Measurements from ENCODE around the gene HPN.
"Not testable (repeated sequence)": the region's sequence is repeated elsewhere in the genome, so short reads cannot be mapped to it uniquely, and the experiment has no call there.

The HPN gene
- 0 to 0.54 (median 0.06) reads per million in 4 experiments for total RNA-seq

DNA sequence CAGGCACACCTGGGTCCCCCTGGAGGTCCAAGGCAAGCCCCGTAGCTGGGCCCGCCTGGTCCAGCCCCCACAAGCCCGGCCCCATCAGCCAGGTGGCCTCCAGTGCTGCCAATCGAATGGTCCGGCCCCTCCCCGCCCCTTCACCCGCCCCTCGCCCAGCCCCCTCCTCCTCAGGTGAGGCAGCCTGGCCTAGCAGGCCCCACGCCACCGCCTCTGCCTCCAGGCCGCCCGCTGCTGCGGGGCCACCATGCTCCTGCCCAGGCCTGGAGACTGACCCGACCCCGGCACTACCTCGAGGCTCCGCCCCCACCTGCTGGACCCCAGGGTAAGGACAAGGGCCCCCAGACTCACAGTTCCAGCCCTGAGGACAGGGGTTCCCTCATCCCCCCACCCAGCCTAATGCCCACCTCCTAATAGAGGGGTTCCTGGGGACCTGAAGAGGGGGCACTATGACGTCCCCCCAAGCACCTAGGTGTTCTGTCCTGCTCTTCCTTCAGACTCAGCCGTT is at the start of gene HPN:
HPN (plus strand) TSS at position 174 of the 508 bp plus-strand sequence. CDS start 786 bp downstream, outside the sequence.
- DNase-seq, result no peak

DNA sequence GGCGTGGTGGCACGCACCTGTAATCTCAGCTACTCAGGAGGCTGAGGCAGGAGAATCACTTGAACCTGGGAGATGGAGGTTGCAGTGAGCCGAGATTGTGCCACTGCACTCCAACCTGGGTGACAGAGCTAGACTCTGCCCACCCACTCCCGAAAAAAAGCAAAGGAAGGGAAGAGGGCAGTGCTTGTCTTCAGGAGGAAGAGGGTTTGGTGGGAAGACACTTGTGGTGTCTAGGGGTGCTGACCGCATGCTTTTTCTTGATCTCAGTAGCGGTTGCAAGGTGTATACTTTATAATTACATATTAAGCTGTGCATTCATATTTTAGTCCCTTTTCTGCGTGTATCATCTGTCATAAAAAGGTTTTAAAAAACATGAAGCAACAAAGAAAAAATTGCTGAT is 48.9 kb upstream of the HPN start:
- DNase-seq, result not testable (repeated sequence)

DNA sequence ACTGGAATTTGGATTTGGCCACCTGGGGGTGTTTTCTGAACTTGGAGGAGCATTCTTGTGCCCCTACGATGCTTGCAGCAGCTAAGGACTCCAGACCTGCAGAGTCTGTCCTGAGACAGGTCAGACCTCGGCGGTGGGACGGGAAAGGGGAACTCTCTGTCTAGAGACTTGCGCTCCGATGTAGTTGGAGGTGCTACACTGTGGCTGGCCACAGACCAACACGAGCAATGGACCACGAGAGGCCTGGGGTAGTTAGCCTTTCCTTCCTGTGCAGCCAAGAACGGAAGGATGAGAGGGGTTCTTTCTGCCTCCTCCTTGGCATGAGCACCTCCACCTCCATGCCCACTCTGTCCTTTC is 47.3 kb upstream of the HPN start:
- no peak for DNase-seq

DNA sequence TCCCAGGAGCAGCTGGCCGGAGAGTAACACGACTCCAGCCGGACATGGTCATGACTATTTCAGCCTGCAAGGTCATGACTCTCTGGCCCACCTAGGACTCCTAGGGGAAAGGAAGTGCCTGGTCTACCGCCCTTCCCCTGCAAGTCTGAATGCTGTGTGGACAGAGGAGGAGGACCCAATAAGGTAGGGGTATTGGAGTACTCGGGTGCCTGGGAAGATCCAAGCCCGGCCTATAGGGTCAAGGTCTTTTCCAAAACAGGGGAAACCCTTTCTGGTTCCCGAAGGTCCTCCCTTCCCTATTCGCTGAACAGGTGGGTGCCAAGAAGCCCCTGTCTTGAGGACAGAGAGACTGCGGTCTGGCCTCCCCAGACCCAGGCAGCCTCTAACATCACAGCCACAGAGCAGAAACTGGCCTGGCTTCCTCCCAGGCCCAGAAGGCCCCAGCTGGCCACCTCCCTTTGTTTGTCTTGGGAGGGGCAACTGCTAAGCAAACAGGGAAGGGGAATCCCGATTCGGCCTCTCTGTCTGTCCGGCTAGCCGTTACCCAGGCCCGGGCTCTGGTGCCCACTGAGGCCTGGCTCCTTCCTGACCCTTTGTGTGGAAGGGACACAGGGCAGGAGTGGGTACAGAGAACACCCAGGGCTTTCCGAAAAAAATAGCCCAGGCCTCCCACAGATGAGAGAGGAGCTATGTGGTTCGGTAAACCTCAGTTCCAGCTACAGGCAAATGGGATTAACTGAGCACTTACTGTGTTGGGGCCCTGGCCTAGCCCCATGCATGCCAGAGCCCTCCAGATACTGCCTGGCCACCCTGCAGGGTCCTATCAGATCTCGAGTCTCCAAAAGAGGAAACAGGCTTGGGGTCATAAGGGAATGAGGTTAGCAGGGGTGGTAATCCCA is 46.6 kb upstream of the HPN start:
- DNase-seq, result no peak

DNA sequence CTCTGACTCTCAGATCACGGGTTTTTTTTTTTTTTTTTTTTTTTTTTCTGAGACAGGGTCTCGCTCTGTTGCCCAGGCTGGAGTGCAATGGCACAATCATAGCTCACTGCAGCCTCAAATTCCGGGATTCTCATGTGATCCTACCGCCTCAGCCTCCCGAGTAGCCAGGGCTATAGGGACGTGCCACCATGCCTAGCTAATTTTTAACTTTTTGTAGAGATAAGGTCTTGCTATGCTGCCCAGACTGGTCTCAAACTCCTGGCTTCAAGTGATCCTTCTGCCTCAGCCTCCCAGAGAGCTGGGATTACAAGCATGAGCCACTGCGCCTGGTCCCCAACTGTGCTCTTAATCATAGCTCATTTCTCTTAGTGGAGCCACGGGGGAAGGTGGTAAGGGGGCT is 46.0 kb upstream of the HPN start:
- no peak for DNase-seq

DNA sequence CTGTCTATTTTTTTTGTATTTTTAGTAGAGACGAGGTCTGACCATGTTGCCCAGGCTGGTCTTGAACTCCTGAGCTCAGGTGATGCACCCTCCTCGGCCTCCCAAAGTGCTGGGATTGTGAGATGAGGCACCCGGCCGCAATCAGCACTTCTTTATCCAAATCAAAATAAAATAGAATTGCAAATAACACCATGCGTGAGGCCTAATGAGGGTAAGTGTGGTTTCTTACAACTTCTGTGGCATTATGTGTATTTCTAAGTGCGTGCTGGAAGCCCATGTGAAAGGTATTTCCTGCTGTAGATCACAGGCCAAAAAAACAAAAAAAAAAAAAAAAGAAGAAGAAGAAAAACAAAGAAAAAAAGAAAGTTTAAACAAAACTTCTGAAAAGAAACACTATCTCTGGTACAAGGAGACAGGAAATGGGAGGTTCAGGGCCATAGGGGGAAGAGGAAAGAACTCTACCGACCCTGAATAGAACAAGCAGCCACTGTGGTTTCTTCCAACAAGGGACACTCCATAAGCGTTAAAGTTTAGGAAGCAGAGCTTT is 44.4 kb upstream of the HPN start:
- no peak for DNase-seq

DNA sequence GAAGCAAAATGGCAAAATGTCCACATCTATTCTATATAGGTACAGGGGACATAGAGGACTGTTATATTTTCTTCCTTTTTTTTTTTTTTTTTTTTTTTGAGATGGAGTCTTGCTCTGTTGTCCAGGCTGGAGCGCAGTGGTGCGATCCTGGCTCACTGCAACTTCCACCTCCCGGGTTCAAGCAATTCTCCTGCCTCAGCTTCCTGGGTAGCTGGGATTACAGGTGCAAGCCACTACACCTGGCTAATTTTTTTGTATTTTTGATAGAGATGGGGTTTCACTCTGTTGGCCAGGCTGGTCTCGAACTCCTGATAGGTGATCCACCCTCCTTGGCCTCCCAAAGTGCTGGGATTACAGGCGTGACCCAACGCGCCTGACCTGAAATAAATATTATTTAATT is 43.3 kb upstream of the HPN start:
- DNase-seq, result not testable (repeated sequence)

DNA sequence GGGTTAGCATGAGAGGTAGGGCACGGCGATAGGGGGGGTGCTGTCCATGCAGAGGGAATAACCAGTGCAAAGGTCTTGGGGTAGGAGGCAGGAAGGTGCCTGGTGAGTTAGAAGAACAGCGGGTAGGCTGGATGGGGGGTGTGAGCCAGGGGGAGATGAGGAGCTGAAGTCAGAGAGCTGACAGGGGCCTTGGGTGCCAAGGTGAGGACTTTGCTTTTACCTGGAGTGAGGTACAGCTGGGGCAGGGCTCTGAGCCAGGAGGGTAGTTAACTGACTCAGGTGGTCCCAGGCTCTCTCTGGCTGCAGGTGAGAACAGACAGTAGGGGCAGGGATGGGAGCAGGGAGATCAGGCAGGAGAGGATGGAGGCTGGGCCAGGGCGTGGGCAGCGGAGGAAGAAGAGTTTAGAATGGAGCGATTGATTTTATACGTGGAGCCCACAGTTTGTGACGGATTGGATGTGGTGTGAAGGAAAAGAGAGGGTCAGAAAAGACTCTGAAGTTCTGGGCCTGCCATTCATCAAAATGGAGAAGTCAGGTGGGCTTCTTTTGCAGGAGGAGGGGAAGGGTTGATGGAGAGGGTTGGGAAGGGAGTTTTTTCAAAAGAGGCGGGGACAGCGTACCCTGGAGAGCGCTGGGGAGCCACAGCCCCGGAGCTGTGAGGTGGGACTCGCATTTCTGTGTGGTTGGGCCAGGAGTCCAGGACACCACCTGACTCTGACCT is 42.6 kb upstream of the HPN start:
- no peak for DNase-seq

DNA sequence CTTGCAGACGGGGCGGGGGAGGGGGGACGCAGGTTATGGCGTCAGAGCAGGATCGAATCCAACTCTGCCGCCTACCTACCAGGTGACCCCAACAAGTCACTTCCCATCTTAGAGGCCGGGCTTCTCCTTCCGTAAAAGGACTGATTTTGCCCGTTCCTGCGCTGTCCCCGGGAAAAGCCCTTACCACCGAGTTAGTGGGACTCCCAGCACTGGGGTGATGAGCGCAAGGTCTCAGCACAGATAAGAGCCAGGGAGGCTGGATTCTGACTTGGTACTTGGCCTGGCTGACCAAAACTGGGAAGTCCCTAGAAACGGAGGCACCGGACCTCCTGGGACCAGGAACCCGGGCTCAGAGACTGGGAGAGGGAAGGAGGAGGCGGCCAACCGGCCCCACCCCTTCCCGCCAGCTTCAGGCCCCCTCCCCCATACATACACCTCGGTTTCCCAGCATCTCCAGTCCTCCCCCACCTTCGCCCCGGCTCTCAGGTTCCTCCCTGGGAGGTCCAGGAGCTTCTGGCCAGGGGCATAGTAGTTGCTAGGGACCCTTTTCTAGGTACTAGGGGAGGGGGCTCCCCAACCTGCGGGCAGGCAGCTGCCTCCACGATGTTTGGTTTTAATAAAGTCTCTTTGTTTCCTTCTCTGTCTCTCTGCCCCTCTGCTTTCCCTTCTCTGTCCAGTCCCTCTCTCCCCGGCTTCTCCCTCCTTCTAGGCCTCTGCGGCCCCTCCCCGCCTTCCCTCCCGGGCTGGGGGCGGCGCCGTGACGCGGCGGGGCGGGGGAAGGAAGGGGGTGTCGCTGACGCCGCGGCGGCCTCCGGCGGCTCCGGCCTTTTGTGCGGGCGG is 41.8 kb upstream of the HPN start, which contains the start of gene GRAMD1A:
GRAMD1A (plus strand) TSS at position 826 of the 840 bp plus-strand sequence. CDS start 156 bp downstream, outside the sequence.
- DNase-seq, result peak; percentile 48

DNA sequence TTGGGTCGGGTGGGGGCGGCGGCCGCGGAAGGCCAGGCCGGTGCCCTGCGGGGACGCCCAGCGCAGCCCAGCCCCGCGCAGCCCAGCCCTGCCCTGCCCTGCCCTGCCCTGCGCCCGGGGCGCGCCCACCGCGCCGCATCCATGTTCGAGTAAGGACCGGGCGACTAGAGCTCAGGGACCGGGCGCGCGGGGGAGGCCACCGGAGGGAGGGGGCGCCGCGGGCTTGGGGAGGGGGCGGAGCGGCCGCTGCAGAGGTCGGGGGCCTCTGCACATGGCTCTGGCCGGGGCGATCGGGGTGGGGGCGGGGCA is 41.2 kb upstream of the HPN start:
- DNase-seq, result no peak

DNA sequence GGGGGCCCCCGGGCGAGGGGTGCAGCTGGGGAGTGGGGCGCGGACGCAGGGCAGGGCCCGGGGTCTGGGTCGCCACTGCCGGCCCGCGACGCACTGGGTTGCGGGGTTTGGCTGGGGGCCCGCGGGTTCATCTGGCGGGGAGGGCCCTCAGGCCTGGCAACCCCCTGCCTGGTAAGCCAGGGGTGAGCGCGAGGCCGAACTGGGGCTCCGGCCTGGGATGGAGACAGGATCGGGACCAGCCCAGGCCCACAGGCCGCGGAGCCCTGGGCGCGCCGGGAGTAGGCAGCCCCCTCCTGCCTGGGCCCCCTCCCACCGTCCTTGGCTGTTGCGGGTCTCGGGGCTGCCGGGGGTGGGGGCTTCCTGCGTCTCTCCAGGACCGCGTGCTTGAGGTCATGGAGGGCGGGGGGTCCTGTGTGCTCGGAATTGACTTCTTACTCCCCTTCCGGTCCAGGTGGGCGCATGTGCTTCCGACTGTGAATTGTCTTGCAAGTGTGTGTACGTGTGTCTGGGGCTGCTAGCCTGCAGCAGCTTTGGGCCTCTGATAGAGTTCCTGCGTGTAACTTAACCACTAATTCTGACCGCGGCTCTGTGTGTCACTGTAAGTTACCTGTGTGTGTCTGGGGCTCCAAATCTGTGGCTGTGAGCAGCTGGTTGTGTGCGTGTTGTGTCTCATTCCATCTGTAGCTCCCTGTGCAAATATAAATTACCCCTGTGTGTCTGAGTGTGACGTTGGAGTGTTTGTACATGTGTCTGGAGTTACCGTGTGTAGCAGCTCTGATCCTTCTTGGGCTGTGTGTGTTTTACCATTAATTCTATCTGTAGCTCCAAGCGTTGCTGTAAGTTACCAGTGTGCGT is 40.6 kb upstream of the HPN start:
- no peak for DNase-seq

DNA sequence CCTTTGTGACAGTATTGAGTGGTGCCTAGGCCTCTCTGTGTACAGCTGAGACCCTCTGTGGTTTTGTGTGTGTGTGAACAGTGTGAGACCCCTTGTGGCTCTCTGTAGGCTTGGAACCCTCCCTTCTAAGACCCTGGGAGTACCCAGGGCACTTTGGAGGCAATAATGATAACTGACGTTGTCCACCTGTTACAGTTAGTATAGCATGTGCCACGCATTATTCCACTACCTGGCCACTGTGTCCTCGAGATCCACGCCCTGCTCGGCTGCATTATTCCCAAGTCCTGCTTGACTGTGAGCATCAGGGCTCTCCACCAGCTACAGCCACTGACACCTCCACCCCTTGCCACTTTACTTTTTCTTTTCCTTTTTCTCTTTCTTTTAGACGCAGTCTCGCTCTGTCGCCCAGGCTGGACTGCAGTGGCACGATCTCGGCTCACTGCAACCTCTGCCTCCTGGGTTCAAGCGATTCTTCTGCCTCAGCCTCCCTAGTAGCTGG is 39.4 kb upstream of the HPN start:
- no peak for DNase-seq

DNA sequence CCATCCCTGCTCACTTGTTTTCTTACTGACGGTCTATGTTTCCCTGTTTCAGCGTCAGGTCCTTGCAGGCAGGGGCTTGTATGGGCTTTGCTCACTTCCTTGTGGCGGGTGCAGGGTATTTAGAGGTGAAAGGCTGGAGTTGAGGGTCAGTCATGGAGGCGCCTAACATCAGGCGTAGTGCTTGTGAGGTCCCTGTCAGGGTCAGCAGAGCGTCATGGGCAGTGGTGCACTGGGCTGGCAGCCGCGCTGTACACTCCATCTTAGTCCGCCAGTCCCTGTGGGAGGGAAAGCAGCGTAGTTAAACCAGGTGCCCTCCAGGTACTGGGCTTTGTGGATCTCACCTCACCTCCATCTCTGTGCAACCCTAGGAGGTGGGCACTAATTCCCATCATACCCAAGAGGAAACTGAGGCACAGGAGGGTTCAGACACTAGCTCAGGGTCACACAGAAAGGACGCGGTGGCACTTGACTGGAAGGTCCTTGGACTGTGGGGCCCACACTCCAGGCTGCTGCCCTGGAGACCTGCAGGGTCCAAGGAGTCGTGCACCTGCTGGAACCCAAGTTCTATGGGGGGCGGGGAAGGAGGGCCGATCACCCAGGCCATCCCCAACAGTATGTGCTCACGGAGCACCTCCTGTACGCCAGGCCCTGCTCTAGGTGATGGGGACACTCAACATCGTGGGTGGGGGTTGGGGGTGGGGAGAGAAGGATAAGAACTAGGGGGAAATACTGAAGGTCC is 36.8 kb upstream of the HPN start:
- no peak for DNase-seq

DNA sequence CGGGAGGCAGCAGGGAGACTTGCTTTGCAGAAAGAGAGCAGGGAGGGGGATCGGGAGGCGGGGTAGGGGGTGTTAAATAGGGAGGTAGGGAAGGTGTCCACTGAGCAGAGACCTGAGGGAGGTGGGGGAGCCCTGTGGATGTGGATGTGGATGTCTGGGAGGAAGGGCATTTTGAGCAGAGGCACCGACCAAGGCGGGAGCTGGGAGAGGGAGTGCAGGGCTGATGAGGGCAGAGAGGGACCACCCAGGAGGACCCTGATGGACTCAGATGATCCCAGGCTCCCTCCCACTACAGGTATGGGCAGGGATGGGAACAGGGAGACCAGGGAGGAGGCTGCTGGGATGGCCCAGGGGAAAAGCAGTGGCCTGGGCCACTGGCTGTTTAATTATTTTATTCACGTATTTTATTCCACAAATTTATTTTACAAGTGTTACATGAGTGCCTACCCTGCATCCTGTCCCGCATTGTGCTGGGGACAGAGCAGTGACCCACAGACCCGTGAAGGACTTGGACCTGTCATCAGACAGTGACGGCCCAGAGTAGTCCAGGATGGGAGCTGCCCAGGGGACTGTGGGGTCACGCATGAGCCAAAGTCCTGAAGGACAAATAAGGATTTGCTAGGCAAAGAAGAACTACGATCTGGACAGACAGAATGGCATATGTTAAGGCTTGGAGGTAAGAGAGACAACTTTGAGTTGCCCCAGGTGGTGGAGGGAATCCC is 36.1 kb upstream of the HPN start:
- DNase-seq, result no peak

DNA sequence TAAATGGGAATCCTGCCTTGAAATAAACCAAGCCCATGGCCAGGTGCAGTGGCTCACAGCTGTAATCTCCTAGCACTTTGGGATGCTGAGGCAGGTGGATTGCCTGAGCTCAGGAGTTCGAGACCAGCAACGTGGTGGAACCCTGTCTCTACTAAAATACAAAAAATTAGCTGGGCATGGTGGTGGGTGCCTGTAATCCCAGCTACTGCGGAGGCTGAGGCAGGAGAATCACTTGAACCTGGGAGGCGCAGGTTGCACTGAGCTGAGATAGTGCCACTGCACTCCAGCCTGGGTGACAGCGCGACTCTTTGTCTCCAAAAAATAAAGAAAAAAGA is 35.5 kb upstream of the HPN start:
- DNase-seq, result not testable (repeated sequence)

DNA sequence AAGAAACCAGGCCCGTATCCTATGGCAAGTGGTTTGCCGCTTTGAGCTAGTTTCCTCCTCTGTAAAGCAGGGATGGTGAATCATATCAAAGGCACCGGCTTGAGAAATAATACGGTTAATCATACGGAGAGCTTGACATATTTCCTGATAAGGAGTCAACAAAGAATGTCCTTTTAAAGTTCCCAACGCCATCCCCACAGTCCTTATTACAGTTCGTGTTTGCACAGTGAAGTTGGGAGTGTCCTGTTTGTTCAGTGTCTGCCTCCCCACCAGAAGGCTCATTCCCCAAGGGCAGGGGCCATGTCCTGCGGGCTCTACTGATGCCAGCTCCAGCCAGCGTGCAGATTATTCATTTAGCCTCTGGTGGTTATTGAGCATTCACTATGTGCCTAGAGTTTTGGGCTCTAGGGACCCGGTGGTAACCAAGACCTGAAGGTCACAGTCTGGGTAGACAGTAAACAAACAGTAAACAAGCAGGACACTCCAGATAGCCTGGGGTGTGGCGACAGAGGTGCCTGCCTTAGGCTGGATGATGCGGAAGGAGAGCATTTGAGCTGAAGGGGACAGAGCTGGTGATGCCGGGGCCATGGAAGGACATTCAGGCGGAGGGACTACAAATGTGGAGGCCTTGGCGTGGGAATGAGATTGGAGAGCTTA is 35.1 kb upstream of the HPN start:
- no peak for DNase-seq

DNA sequence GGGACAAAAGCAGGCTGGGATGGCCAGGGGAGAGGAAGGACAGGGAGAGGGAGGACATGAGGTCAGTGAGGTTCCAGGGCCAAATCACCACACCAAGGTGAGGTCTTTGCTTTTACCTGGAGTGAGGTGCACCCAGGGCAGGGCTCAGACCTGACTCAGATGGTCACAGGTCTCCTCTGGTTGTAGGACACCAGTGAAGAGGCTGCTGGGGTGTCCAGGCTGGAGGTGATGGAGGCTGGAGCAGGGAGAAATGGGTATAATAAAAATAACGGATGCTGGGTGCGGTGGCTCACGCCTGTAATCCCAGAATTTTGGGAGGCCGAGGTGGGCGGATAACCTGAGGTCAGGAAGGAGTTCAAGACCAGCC is 34.5 kb upstream of the HPN start:
- no peak for DNase-seq

DNA sequence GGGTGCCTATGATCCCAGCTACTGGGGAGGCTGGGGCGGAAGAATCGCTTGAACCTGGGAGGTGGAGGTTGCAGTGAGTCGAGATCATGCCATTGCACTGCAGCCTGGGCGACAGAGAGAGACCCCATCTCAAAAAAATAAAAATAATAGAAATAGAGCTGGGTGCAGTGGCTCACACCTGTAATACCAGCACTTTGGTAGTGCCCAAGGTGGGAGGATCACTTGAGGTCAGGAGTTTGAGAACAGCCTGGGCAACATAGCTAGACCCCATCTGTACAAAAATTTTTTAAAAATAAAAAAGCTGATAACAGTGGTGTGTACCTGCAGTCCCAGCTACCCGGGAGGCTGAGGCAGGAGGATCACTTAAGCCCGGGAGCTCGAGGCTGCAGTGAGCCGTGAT is 34.1 kb upstream of the HPN start:
- DNase-seq, result not testable (repeated sequence)

DNA sequence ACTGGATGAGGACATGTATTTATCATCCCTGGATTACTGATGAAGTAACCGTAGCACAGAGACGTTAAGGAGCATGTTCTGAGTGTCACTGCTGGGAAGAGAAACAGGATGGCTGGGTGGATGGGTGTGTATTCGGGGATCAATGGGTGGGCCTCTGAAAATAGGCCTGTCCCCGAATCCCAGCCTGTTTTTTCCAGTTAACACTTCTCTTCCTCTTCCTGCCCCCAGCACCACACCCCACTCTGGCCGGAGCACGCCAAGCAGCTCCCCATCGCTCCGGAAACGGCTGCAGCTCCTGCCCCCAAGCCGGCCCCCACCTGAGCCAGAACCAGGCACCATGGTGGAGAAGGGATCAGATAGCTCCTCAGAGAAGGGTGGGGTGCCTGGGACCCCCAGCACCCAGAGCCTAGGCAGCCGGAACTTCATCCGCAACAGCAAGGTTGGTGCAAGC is 32.6 kb upstream of the HPN start:
- no peak for DNase-seq
